Spinal cord (tissue), 10 donors: ENCODE results near the gene FYN. TPM values are rescaled to one million over a fixed set of nuclear protein-coding genes. Genes with fewer than 3 reads are reported as not detected.
"Not testable (repeated sequence)": the region's sequence is repeated elsewhere in the genome, so short reads cannot be mapped to it uniquely, and the experiment has no call there.

ENCODE experiments used
- DNase-seq, 6 donors: peaks; one replicate each; pipeline versions ENCODE4 v3.0.0 to v3.0.0-alpha.2; 2013 to 2015; ENCODE audit warnings: low spot score in 6 of 6, low read depth in 4 of 6
- H3K27ac ChIP-seq: one replicate; pipeline ENCODE4 v1.5.1; 2013; ENCODE audit warnings: low read depth, low read length, control low read depth
- H3K27me3 ChIP-seq: one replicate; pipeline ENCODE4 v1.6.1; 2013; ENCODE audit warnings: low read length; ENCODE audit not compliant: control insufficient read depth, insufficient read depth
- H3K36me3 ChIP-seq: one replicate; pipeline ENCODE4 v1.6.1; 2013; ENCODE audit warnings: low read length; ENCODE audit not compliant: control insufficient read depth, insufficient read depth
- H3K4me1 ChIP-seq: one replicate; pipeline ENCODE4 v1.6.1; 2013; ENCODE audit warnings: low read length; ENCODE audit not compliant: control insufficient read depth, insufficient read depth
- H3K4me3 ChIP-seq: one replicate; pipeline ENCODE4 v1.5.1; 2013; ENCODE audit warnings: low read depth, low read length, control low read depth
- H3K9me3 ChIP-seq: one replicate; pipeline ENCODE4 v1.6.1; 2013; ENCODE audit warnings: low read length; ENCODE audit not compliant: control insufficient read depth, insufficient read depth
- WGBS: methylation state at CpG from one replicate; pipeline ENCODE4 v1.1.5; 2013; ENCODE audit warnings: missing lambda C conversion rate; ENCODE audit not compliant: insufficient coverage; 5-methylcytosine and 5-hydroxymethylcytosine counted together
- polyA plus RNA-seq, 2 donors: library from polyadenylated mRNA; unstranded; fragments of 120-200 nt; gene quantifications; one replicate each; pipeline ENCODE4 v1.2.1, GENCODE V29; 2013; ENCODE audit not compliant: insufficient read length in 2 of 2
- total RNA-seq, 2 donors: library from RNA; depleted of rRNA in 1 of 2; stranded (reverse); fragments of 120-200 nt in 1 of 2; fragments of >200 nt in 1 of 2; gene quantifications; one replicate each; pipeline versions ENCODE4 v1.2.3 to v1.2.4, GENCODE V29; 2013 to 2014
- donor health status: healthy.

Gene FYN
- total and polyA plus RNA-seq, 4 donors, result 273 to 730 (median 476) TPM

- not testable (repeated sequence) for H3K36me3 ChIP-seq, DNase-seq, H3K27ac ChIP-seq, H3K4me1 ChIP-seq, H3K27me3 ChIP-seq, H3K9me3 ChIP-seq, H3K4me3 ChIP-seq
- WGBS, result no CpG with 5 or more reads among the region's 2 CpGs
Observed at GRCh38 chr6:111886793-111887192, 13.5 kb upstream of the FYN start.

- Histone ChIP-seq H3K27ac (no peak overlapping the region), H3K9me3 (no peaks in the 10 kb centered on the region), H3K36me3 (no peaks in the 10 kb centered on the region), H3K27me3 (no peaks in the 10 kb centered on the region), H3K4me1 (peaks cover 4% of the 10 kb centered on the region), H3K4me3 (no peak overlapping the region)
- DNase-seq, result no peak
- WGBS, result 86% methylated on average over 3 of the region's 3 CpGs
Observed at GRCh38 chr6:111885373-111886027, 12.2 kb upstream of the FYN start.

DNA sequence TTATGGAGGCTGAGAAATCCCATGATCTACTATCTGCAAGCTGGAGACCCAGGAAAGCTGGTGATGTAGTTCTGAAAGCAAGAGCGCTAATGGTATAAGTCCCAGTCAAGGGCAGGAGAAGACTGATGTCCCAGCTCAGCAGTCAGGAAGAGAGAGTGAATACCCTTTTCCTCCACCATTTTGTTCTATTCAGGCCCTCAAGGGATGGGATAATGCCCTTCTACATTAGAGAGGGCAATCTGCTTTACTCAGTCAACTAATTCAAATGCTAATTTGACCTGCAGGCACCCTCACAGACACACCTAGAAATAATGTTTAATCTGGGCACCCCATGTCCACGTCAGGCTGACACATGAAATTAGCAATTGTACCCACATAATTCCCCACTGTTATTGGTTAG, 10.8 kb upstream of the FYN start:
- no CpG with 5 or more reads among the region's 2 CpGs for WGBS

GRCh38 chr6:111880181-111880888, 7.1 kb upstream of the FYN start:
- Histone ChIP-seq H3K4me3 (no peak overlapping the region), H3K9me3 (no peaks in the 10 kb centered on the region), H3K27me3 (no peaks in the 10 kb centered on the region), H3K27ac (no peak overlapping the region), H3K36me3 (no peaks in the 10 kb centered on the region), H3K4me1 (no peaks in the 10 kb centered on the region)
- no peak for DNase-seq
- WGBS, result 100% methylated on average over 1 of the region's 2 CpGs

More for the DNA sequence above, 10.8 kb upstream of the FYN start:
- H3K27me3 ChIP-seq, result no peaks in the 10 kb centered on the region
- no peak for DNase-seq
- no peak overlapping the region for H3K27ac ChIP-seq
- H3K36me3 ChIP-seq, result no peaks in the 10 kb centered on the region
- H3K9me3 ChIP-seq, result no peaks in the 10 kb centered on the region
- no peak overlapping the region for H3K4me3 ChIP-seq
- H3K4me1 ChIP-seq, result no peaks in the 10 kb centered on the region

DNA sequence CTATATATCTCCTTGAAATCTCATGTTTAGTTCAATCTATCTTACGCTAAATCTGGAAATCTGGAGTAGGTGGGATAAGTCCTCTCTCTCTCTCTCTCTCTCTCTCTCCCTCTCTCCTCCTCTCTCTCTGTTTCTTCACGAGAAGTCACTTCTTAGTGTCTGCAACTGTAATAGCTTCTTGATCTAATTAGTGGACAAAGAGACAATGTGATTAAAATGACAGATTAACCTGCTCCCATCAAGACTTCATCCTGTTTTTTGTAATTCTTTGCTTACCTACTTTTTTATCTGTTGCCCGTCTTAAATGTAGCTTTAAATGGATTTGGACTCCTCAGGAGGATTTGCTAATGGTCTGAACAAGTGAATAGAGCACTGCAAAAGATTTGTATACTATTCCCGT, 2.5 kb upstream of the FYN start:
- no peak for DNase-seq
- Histone ChIP-seq H3K4me3 (no peak overlapping the region), H3K36me3 (no peaks in the 10 kb centered on the region), H3K27me3 (no peaks in the 10 kb centered on the region), H3K4me1 (no peaks in the 10 kb centered on the region), H3K9me3 (no peaks in the 10 kb centered on the region), H3K27ac (no peak overlapping the region)
- WGBS, result no CpG with 5 or more reads among the region's 4 CpGs

DNA sequence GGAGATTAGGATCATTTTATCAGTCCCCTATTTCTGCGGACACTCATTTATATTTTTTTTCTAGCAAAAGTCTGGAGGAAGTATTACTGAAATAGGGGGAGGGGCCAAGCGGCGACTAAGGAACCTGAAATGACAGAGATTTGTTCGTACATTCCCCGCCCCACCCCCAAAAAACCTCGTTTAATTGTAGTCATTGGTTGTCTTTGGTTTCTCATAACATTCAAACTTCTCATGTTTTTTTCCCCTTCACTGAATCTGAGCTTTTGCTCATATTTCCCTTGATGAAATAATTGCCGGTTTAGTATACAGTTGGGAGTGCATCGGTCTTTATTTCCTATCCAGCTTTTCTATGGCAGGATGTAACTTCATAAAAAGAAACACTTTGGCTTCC, 768 bp upstream of the FYN start:
- Histone ChIP-seq H3K36me3 (no peaks in the 10 kb centered on the region), H3K4me1 (peaks cover 6% of the 10 kb centered on the region), H3K27me3 (no peaks in the 10 kb centered on the region), H3K27ac (peak overlapping the region; percentile 97), H3K4me3 (peak overlapping the region; percentile 86), H3K9me3 (no peaks in the 10 kb centered on the region)
- DNase-seq, result peak in 2 of 6 donors; percentile 65 to 76
- no CpG with 5 or more reads among the region's 8 CpGs for WGBS

DNA sequence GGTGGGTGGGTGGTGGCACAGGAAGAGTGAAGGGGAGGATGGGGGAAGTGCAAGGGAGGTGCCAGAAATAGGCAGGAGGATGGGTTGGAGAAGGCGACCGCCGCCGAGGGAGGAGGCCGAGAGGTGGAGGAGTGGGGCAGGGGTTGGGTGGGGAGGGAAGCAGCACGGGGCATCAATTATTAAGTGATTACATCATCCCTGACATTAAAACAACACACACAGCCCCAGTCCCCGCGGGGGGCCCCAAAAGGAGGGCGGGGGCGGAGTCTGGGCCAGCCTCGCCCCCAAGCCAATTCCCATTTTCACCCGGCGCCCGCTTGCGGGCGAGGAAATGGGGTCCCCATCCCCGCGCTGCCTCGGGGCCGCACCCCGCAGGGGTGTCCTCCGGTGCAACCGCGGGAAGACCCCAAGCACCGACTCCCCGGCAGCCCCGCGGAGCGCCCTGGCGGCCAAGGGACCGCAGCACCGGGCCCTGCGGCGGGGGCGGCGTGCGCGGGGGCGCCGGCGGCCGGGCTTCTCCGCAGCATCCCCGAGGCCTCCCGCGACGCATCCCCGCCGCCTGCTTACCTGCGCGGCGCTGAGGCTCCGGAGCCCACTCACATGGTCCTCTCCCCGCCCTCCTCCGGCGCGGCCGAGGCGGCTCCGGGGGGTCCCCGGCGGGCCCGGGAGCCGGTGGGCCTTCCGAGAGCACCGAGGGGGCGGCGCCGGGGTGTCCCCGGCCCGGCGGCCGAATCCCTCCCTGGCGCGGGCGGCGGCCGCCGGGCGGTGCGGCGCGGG, 663 bp downstream of the FYN start:
- no peaks in the 10 kb centered on the region for H3K9me3 ChIP-seq
- H3K27me3 ChIP-seq, result no peaks in the 10 kb centered on the region
- peak in 1 of 6 donors; percentile 88 for DNase-seq
- H3K4me3 ChIP-seq, result peak overlapping the region; percentile 86
- no peaks in the 10 kb centered on the region for H3K36me3 ChIP-seq
- under 1% methylated on average over 77 of the region's 83 CpGs for WGBS
- peaks cover 7% of the 10 kb centered on the region for H3K4me1 ChIP-seq
- peak overlapping the region; percentile 97 for H3K27ac ChIP-seq

GRCh38 chr6:111871725-111872400, 1.4 kb downstream of the FYN start:
- Histone ChIP-seq H3K4me3 (peak overlapping the region; percentile 86), H3K4me1 (peaks cover 15% of the 10 kb centered on the region), H3K27ac (peak overlapping the region; percentile 97), H3K9me3 (no peaks in the 10 kb centered on the region), H3K36me3 (no peaks in the 10 kb centered on the region), H3K27me3 (no peaks in the 10 kb centered on the region)
- 2% methylated on average over 6 of the region's 13 CpGs for WGBS
- DNase-seq, result peak in 5 of 6 donors; percentile 72 to 92 (median 79)

DNA sequence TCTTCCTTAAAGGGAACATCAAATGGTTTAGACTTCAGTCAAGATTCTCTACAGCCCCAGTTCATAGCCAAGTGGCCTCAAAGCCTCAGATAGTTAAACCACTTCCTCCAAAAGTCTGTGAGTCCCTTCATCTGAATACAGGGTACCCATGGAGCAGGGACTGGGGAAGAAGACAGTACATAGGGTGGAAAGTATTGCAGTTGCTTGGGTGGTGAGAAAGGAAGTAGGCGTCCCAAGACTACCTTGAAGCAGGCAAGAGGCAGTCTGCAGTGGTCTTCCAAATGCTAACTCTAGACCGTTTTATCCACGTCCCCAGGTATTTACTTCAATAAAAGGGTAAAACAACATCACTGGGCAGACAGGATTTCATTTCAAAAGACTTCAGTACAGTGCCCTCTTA, 2.0 kb downstream of the FYN start:
- Histone ChIP-seq H3K4me3 (peak overlapping the region; percentile 86), H3K4me1 (peaks cover 21% of the 10 kb centered on the region)
- peak in 2 of 6 donors; percentile 47 to 57 for DNase-seq

More for the DNA sequence above, 2.0 kb downstream of the FYN start:
- H3K36me3 ChIP-seq, result no peaks in the 10 kb centered on the region
- H3K27ac ChIP-seq, result peak overlapping the region; percentile 97
- H3K27me3 ChIP-seq, result no peaks in the 10 kb centered on the region
- 8% methylated on average over 2 of the region's 3 CpGs for WGBS
- H3K9me3 ChIP-seq, result no peaks in the 10 kb centered on the region
